Coronary artery (tissue), 2 donors: Measurements from ENCODE around the gene HOXA4.
A peak's percentile ranks its signal among the peaks of the same experiment; 100 is the strongest.

Source experiments
- DNase-seq: peaks from one replicate; pipeline ENCODE4 v3.0.0-alpha.2; 2017; ENCODE audit warnings: low spot score
- H3K27ac ChIP-seq, 2 donors: fragments of 200-600 bp; sonication (generic); one replicate each; pipeline ENCODE4 v1.5.1; 2016 to 2019
- H3K4me3 ChIP-seq: fragments of 200-600 bp; sonication (generic); 2 replicates; pipeline ENCODE4 v1.5.1; 2016; ENCODE audit warnings: mild to moderate bottlenecking, moderate library complexity
- CTCF ChIP-seq: fragments of 200-600 bp; sonication (generic); IDR thresholded peaks from one replicate; pipeline ENCODE4 v1.5.1; 2019; ENCODE audit warnings: antibody characterized with exemption

HOXA4 gene

GRCh38 chr7:27176524-27176845 is 45.9 kb upstream of the HOXA4 start:
- no peak overlapping the region for H3K27ac ChIP-seq
- no peak for DNase-seq
- H3K4me3 ChIP-seq = no peak overlapping the region
- no peak for TF ChIP-seq CTCF

GRCh38 chr7:27175626-27176523 is 45.3 kb upstream of the HOXA4 start:
- DNase-seq = no peak

GRCh38 chr7:27174874-27175625 is 44.5 kb upstream of the HOXA4 start:
- Histone ChIP-seq H3K4me3 (no peak overlapping the region), H3K27ac (no peak overlapping the region)
- TF ChIP-seq CTCF = no peak
- DNase-seq = no peak

More at GRCh38 chr7:27175626-27176523, 45.3 kb upstream of the HOXA4 start:
- Histone ChIP-seq H3K4me3 (no peak overlapping the region), H3K27ac (no peak overlapping the region)
- TF ChIP-seq CTCF = no peak

GRCh38 chr7:27173956-27174873 is 43.7 kb upstream of the HOXA4 start, which contains the start of gene HOXA10:
Gene HOXA10, minus strand, starts transcription at chr7:27174320. Its CDS starts 14 bp downstream, at chr7:27174306.
- no peak for DNase-seq
- no peak for TF ChIP-seq CTCF

GRCh38 chr7:27173511-27173955 is 43.0 kb upstream of the HOXA4 start:
- TF ChIP-seq CTCF = no peak
- Histone ChIP-seq H3K4me3 (peak overlapping the region; percentile 76), H3K27ac (no peak overlapping the region)
- no peak for DNase-seq

More at GRCh38 chr7:27173956-27174873, 43.7 kb upstream of the HOXA4 start, which contains the start of gene HOXA10:
- H3K27ac ChIP-seq = no peak within 1 kb of the TSS
- peak within 1 kb of the TSS; percentile 76 for H3K4me3 ChIP-seq

GRCh38 chr7:27172823-27173510 is 42.4 kb upstream of the HOXA4 start:
- H3K4me3 ChIP-seq = peak overlapping the region; percentile 76
- DNase-seq = no peak
- no peak for TF ChIP-seq CTCF
- no peak overlapping the region for H3K27ac ChIP-seq
